ENCODE measurements around the gene SLC9A9.

- TF ChIP-seq, protein P1, sequence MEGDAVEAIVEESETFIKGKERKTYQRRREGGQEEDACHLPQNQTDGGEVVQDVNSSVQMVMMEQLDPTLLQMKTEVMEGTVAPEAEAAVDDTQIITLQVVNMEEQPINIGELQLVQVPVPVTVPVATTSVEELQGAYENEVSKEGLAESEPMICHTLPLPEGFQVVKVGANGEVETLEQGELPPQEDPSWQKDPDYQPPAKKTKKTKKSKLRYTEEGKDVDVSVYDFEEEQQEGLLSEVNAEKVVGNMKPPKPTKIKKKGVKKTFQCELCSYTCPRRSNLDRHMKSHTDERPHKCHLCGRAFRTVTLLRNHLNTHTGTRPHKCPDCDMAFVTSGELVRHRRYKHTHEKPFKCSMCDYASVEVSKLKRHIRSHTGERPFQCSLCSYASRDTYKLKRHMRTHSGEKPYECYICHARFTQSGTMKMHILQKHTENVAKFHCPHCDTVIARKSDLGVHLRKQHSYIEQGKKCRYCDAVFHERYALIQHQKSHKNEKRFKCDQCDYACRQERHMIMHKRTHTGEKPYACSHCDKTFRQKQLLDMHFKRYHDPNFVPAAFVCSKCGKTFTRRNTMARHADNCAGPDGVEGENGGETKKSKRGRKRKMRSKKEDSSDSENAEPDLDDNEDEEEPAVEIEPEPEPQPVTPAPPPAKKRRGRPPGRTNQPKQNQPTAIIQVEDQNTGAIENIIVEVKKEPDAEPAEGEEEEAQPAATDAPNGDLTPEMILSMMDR (optimal IDR thresholded peaks at IDR 0.05 in 1 of 3, IDR thresholded peaks at IDR 0.05 in 1 of 3, conservative IDR thresholded peaks at IDR 0.05 in 1 of 3; ENCODE audit: extremely low read depth in 1 of 3, insufficient read depth in 2 of 3, low read length in 3 of 3): no peak
- no peak for TF ChIP-seq EZH2 (IDR thresholded peaks at IDR 0.05; ENCODE audit: low read length)
These were observed 533.8 kb downstream of the SLC9A9 start for GRCh38 chr3:143314251-143315093.

Measured in keratinocyte (primary cell).